IMR-90 (cell line): ENCODE results near the gene SNRNP70. TPM values are rescaled to one million over a fixed set of nuclear protein-coding genes. Genes with fewer than 3 reads are reported as not detected.

Source experiments
- ATAC-seq: fragments of 200-7000 bp; cut with Tn5 transposase; 2 replicates; pipeline ENCODE4 v1.9.1; 2020; ENCODE audit warnings: low read depth, mild to moderate bottlenecking, moderate library complexity
- BruUV-seq: library from RNA; stranded (reverse); fragments of 400-500 nt; replicated peaks from 2 replicates; lab custom pipeline; 2021; lab: Mats Ljungman, UMichigan
- CTCF ChIA-PET: fragments of 300-600 bp; formaldehyde crosslinking; extraction: SDS; loops from one replicate; lab custom pipeline; 2021; ENCODE audit warnings: antibody characterized with exemption; lab: Yijun Ruan, JAX
- POLR2A ChIA-PET: fragments of 300-600 bp; sonication (Branson Sonifier 250); formaldehyde crosslinking; loops from one replicate; lab custom pipeline; 2022; ENCODE audit warnings: antibody characterized with exemption; ENCODE audit not compliant: unreplicated experiment; lab: Charles Lee
- DNase-seq: peaks from one replicate; pipeline ENCODE4 v3.0.0; 2013
- H2AFZ ChIP-seq: replicated peaks from 2 replicates; pipeline ENCODE3; 2013; ENCODE audit warnings: low read length, mild to moderate bottlenecking; ENCODE audit not compliant: poor library complexity
- H2AK5ac ChIP-seq: 2 replicates; pipeline ENCODE4 v1.6.1; 2013; ENCODE audit warnings: low read depth, low read length, inconsistent platforms
- H2AK9ac ChIP-seq: replicated peaks from 2 replicates; pipeline ENCODE3; 2013; ENCODE audit warnings: mild to moderate bottlenecking, low read depth, low read length, moderate library complexity; ENCODE audit not compliant: poor library complexity
- H2BK120ac ChIP-seq: 2 replicates; pipeline ENCODE4 v1.6.1; 2013; ENCODE audit warnings: low read depth, low read length, inconsistent platforms
- H2BK15ac ChIP-seq: 3 replicates; pipeline ENCODE4 v1.6.1; 2013; ENCODE audit warnings: low read depth, low read length, inconsistent platforms
- H2BK20ac ChIP-seq: 2 replicates; pipeline ENCODE4 v1.6.1; 2013; ENCODE audit warnings: low read depth, mild to moderate bottlenecking, inconsistent platforms, low read length, moderate library complexity
- H2BK5ac ChIP-seq: 2 replicates; pipeline ENCODE4 v1.6.1; 2013; ENCODE audit warnings: mild to moderate bottlenecking, low read depth, low read length, inconsistent platforms; ENCODE audit not compliant: poor library complexity, severe bottlenecking
- H3K14ac ChIP-seq: replicated peaks from 2 replicates; pipeline ENCODE4 v1.6.1; 2013; ENCODE audit warnings: low read depth, low read length, inconsistent platforms
- H3K18ac ChIP-seq: 2 replicates; pipeline ENCODE4 v1.6.1; 2013; ENCODE audit warnings: low read depth, low read length, control low read depth
- H3K23ac ChIP-seq: 2 replicates; pipeline ENCODE4 v1.6.1; 2013; ENCODE audit warnings: low read depth, low read length, inconsistent platforms
- H3K27ac ChIP-seq: 2 replicates; pipeline ENCODE4 v1.5.1; 2013; ENCODE audit warnings: mild to moderate bottlenecking, control low read depth, low read length; ENCODE audit not compliant: insufficient read depth
- H3K27me3 ChIP-seq: 2 replicates; pipeline ENCODE4 v1.6.1; 2013; ENCODE audit warnings: low read length; ENCODE audit not compliant: control insufficient read depth, insufficient read depth
- H3K36me3 ChIP-seq: 2 replicates; pipeline ENCODE4 v1.6.1; 2013; ENCODE audit warnings: low read length, mixed read lengths; ENCODE audit not compliant: control insufficient read depth, insufficient read depth
- H3K4ac ChIP-seq: 2 replicates; pipeline ENCODE4 v1.6.1; 2013; ENCODE audit warnings: low read depth, low read length, inconsistent platforms
- H3K4me1 ChIP-seq: 2 replicates; pipeline ENCODE4 v1.6.1; 2013; ENCODE audit warnings: low read length, mixed read lengths; ENCODE audit not compliant: control insufficient read depth, insufficient read depth
- H3K4me2 ChIP-seq: 2 replicates; pipeline ENCODE4 v1.6.1; 2013; ENCODE audit warnings: low read depth, mild to moderate bottlenecking, control low read depth, low read length, moderate library complexity
- H3K4me3 ChIP-seq: 2 replicates; pipeline ENCODE4 v1.5.1; 2013; ENCODE audit warnings: low read depth, mild to moderate bottlenecking, control low read depth, low read length, moderate library complexity; ENCODE audit not compliant: insufficient read depth
- H3K56ac ChIP-seq: 2 replicates; pipeline ENCODE4 v1.6.1; 2013; ENCODE audit warnings: low read length, inconsistent platforms; ENCODE audit not compliant: insufficient read depth; ENCODE audit errors: extremely low read depth
- H3K79me1 ChIP-seq, 2 experiments: 2 replicates each; pipeline ENCODE4 v1.6.1; 2013; ENCODE audit warnings: low read length in 2 of 2, inconsistent platforms in 1 of 2, low read depth in 1 of 2
- H3K9ac ChIP-seq: 2 replicates; pipeline ENCODE4 v1.6.1; 2013; ENCODE audit warnings: low read depth, low read length, control low read depth
- H3K9me1 ChIP-seq: 2 replicates; pipeline ENCODE4 v1.6.1; 2013; ENCODE audit warnings: low read length, inconsistent platforms; ENCODE audit not compliant: insufficient read depth
- H3K9me3 ChIP-seq: 2 replicates; pipeline ENCODE4 v1.6.1; 2013; ENCODE audit warnings: low read length; ENCODE audit not compliant: control insufficient read depth, insufficient read depth
- H4K20me1 ChIP-seq: 2 replicates; pipeline ENCODE4 v1.6.1; 2013; ENCODE audit warnings: low read length, inconsistent platforms; ENCODE audit not compliant: insufficient read depth
- H4K5ac ChIP-seq: 2 replicates; pipeline ENCODE4 v1.6.1; 2013; ENCODE audit warnings: mild to moderate bottlenecking, low read depth, low read length, control low read depth
- H4K8ac ChIP-seq, 2 experiments: 2 replicates each; pipeline ENCODE4 v1.6.1; 2013; ENCODE audit warnings: low read depth in 2 of 2, low read length in 2 of 2, control low read depth in 1 of 2, inconsistent platforms in 1 of 2
- H4K91ac ChIP-seq: 2 replicates; pipeline ENCODE4 v1.6.1; 2013; ENCODE audit warnings: low read depth, low read length, inconsistent platforms; ENCODE audit not compliant: insufficient read depth
- BHLHE40 ChIP-seq: fragments of 150-350 bp; IDR thresholded peaks from 2 replicates; pipeline ENCODE4 v1.6.1; 2016; ENCODE audit warnings: mild to moderate bottlenecking, low read depth, low read length
- CHD1 ChIP-seq: IDR thresholded peaks from 2 replicates; pipeline ENCODE4 v1.6.1; 2012; ENCODE audit warnings: low read depth, low read length, improper control_type of control experiment
- CTCF ChIP-seq: conservative IDR thresholded peaks from 2 replicates; pipeline ENCODE4 v1.5.1; 2012; ENCODE audit warnings: mild to moderate bottlenecking, low read depth, low read length, improper control_type of control experiment
- NFE2L2 ChIP-seq: fragments of 150-350 bp; IDR thresholded peaks from 2 replicates; pipeline ENCODE4 v1.6.1; 2016; ENCODE audit warnings: low read depth, mild to moderate bottlenecking, low read length
- POLR2A ChIP-seq: IDR thresholded peaks from 2 replicates; pipeline ENCODE4 v1.6.1; 2012; ENCODE audit warnings: mild to moderate bottlenecking, low read depth, low read length
- RAD21 ChIP-seq: IDR thresholded peaks from 2 replicates; pipeline ENCODE4 v1.6.1; 2012; ENCODE audit warnings: low read length, improper control_type of control experiment
- RCOR1 ChIP-seq: IDR thresholded peaks from 2 replicates; pipeline ENCODE4 v1.6.1; 2012; ENCODE audit warnings: mild to moderate bottlenecking, low read length, improper control_type of control experiment; ENCODE audit not compliant: insufficient replicate concordance
- SMC3 ChIP-seq: fragments of 150-350 bp; IDR thresholded peaks from 2 replicates; pipeline ENCODE4 v1.6.1; 2016; ENCODE audit warnings: low read depth, mild to moderate bottlenecking, antibody characterized with exemption, low read length, moderate library complexity
- USF2 ChIP-seq: fragments of 150-350 bp; IDR thresholded peaks from 2 replicates; pipeline ENCODE4 v1.6.1; 2017; ENCODE audit warnings: mild to moderate bottlenecking, antibody characterized with exemption, low read length, low read depth
- WGBS, 2 experiments: methylation state at CpG; one replicate each; pipeline versions ENCODE4 v1.1.5 to v1.1.7; 2013; ENCODE audit warnings: missing lambda C conversion rate in 2 of 2; ENCODE audit not compliant: insufficient read length in 1 of 2; ENCODE audit errors: extremely low coverage in 2 of 2; 5-methylcytosine and 5-hydroxymethylcytosine counted together
- dilution Hi-C: fragments of 300-500 bp; cut with HindIII; formaldehyde crosslinking; loops from one replicate; pipeline ENCODE4 v1.14.3; 2018; ENCODE audit warnings: low sequenced_read_pairs; ENCODE audit not compliant: unreplicated experiment
- in situ Hi-C: fragments of 300-500 bp; cut with MboI; formaldehyde crosslinking; loops from 3 replicates; pipeline ENCODE4 v1.14.3; 2019; ENCODE audit warnings: low sequenced_read_pairs, inconsistent platforms, mixed read lengths
- intact Hi-C: fragments of 100-400 bp; cut with micrococcal nuclease; formaldehyde crosslinking; loops from 2 replicates; pipeline ENCODE4 v1.10.0; 2022
- polyA plus RNA-seq, 3 experiments: library from polyadenylated mRNA; depleted of rRNA; stranded (reverse); fragments of >200 nt; gene quantifications; 2 replicates each; pipeline ENCODE4 v1.2.3, GENCODE V29; 2012; ENCODE audit warnings: low replicate concordance in 1 of 3
- total RNA-seq: library from RNA; depleted of rRNA; stranded (reverse); fragments of >200 nt; gene quantifications from 2 replicates; pipeline ENCODE4 v1.2.3, GENCODE V29; 2012

Gene SNRNP70
- total and polyA plus RNA-seq, 2 of the 4 experiments (the other 2 are of a cell fraction): 72.8 to 200 TPM

GRCh38 chr19:49120325-49120683 is 35.1 kb downstream of the SNRNP70 start:
- BruUV-seq: no TSS peak
- Histone ChIP-seq H3K56ac (no peak overlapping the region), H3K23ac (no peak overlapping the region), H4K8ac (no peak overlapping the region), H3K4me1 (peaks cover 4% of the 10 kb centered on the region; the same call in 1 of the 2 replicates), H2AK5ac (no peak overlapping the region), H3K9me1 (peaks cover 11% of the 10 kb centered on the region), H4K91ac (no peak overlapping the region), H2BK120ac (no peak overlapping the region), H2BK5ac (no peak overlapping the region), H2AFZ (no peak overlapping the region), H3K27ac (no peak overlapping the region), H3K18ac (no peak overlapping the region), H4K5ac (no peak overlapping the region), H4K20me1 (peaks cover 3% of the 10 kb centered on the region; the same call in 1 of the 2 replicates), H3K36me3 (no peaks in the 10 kb centered on the region), H3K9me3 (no peaks in the 10 kb centered on the region), H3K9ac (no peak overlapping the region), H2BK15ac (no peak overlapping the region), H3K4me3 (no peak overlapping the region), H3K79me1 (peaks cover 0 to 26% of the 10 kb centered on the region in 2 experiments; a peak in 2 of 4 replicates), H3K4me2 (no peak overlapping the region), H2BK20ac (no peak overlapping the region), H3K14ac (no peak overlapping the region), H3K4ac (no peak overlapping the region), H3K27me3 (peaks cover 12% of the 10 kb centered on the region), H2AK9ac (peak overlapping the region; percentile 81)
- in situ Hi-C loops (no loop called here), intact Hi-C loops (no loop called here), dilution Hi-C loops (no loop called here)
- CTCF ChIA-PET: interaction anchor here (1.3 kb wide), 1 partner anchor 26 kb away, joined by 4 read pairs; no protein-coding TSS in a partner anchor
- TF ChIP-seq SMC3 (no peak), CHD1 (no peak), BHLHE40 (no peak), NFE2L2 (no peak), USF2 (no peak), RAD21 (no peak), POLR2A (no peak), RCOR1 (no peak), CTCF (no peak)
- WGBS, 2 experiments: 13% methylated on average over 13 of the region's 16 CpGs; no CpG with 5 or more reads in 1 of the 2 experiments
- POLR2A ChIA-PET: no interaction called here
- ATAC-seq (no peak), DNase-seq (no peak)
